Adrenal gland (tissue), 5 donors: ENCODE results near the gene CMTM4.

Experiments used
- POLR2A ChIP-seq, 2 donors: fragments of 450-650 bp; IDR thresholded peaks; one replicate each; pipeline ENCODE4 v1.6.1; 2017; ENCODE audit warnings: antibody characterized with exemption in 2 of 2, mild to moderate bottlenecking in 2 of 2, moderate library complexity in 1 of 2
- TF ChIP-seq, protein P1 (sequence below), 6 experiments: fragments of 450-650 bp in 4 of 6; fragments of 200-600 bp in 2 of 6; sonication (generic) in 1 of 6; IDR thresholded peaks; 1 replicate in 5 of 6; 2 replicates in 1 of 6; pipeline versions ENCODE4 v1.5.1 to v1.8.0; 2016 to 2021; ENCODE audit warnings: antibody characterized with exemption in 6 of 6, mild to moderate bottlenecking in 2 of 6, moderate library complexity in 1 of 6
- donor health status: DM: no; HTN: no; CAD: no.

DNA sequence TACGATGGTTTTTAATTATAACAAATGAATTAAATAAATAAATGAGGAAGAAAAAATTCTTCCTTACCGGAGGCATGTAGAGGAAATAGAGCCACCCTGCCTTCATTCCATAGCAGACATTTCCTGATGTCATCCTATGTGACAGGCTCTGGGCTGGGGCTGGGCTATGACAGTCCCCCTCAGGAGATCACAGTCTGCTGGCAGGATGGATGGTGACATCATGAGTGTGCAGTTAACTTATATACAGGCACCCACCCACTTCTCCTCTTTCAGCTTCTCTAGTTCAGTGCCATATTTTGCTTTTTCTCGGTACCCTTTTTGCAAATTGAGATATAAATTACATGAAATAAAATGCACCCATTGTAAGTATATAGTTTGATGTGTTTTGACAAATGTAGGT is 98.4 kb downstream of the CMTM4 start:
- TF ChIP-seq, protein P1, sequence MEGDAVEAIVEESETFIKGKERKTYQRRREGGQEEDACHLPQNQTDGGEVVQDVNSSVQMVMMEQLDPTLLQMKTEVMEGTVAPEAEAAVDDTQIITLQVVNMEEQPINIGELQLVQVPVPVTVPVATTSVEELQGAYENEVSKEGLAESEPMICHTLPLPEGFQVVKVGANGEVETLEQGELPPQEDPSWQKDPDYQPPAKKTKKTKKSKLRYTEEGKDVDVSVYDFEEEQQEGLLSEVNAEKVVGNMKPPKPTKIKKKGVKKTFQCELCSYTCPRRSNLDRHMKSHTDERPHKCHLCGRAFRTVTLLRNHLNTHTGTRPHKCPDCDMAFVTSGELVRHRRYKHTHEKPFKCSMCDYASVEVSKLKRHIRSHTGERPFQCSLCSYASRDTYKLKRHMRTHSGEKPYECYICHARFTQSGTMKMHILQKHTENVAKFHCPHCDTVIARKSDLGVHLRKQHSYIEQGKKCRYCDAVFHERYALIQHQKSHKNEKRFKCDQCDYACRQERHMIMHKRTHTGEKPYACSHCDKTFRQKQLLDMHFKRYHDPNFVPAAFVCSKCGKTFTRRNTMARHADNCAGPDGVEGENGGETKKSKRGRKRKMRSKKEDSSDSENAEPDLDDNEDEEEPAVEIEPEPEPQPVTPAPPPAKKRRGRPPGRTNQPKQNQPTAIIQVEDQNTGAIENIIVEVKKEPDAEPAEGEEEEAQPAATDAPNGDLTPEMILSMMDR (IDR thresholded peaks at IDR 0.05), result no peak
- no peak for TF ChIP-seq POLR2A (IDR thresholded peaks at IDR 0.05)
